HL-60 (cell line): Measurements from ENCODE around the gene MPPED1.

Experiments used
- DNase-seq, 2 experiments: peaks; one replicate each; pipeline ENCODE4 v3.0.0-alpha.2; 2010 to 2020; ENCODE audit warnings: low read depth in 1 of 2, low spot score in 1 of 2
- H3K27ac ChIP-seq: fragments of 250-450 bp; sonication (Bioruptor Pico); replicated peaks from 2 replicates; pipeline ENCODE4 v1.5.1; 2020; ENCODE audit warnings: mild to moderate bottlenecking, moderate library complexity
- H3K27me3 ChIP-seq: fragments of 250-450 bp; sonication (Bioruptor Pico); 2 replicates; pipeline ENCODE4 v1.5.1; 2021; ENCODE audit warnings: mild to moderate bottlenecking, moderate library complexity; ENCODE audit not compliant: insufficient read depth, poor library complexity, severe bottlenecking
- H3K4me3 ChIP-seq: replicated peaks from 2 replicates; pipeline ENCODE4 v1.5.1; 2011; ENCODE audit warnings: mild to moderate bottlenecking, control low read depth, low read length; ENCODE audit not compliant: insufficient read depth
- CTCF ChIP-seq: IDR thresholded peaks from one replicate; pipeline ENCODE4 v1.5.1; 2011; ENCODE audit warnings: low read length, control low read depth, inconsistent platforms; ENCODE audit not compliant: insufficient read depth
- GABPA ChIP-seq: IDR thresholded peaks from 2 replicates; pipeline ENCODE4 v1.6.1; 2012; ENCODE audit warnings: low read depth
- POLR2AphosphoS5 ChIP-seq: IDR thresholded peaks from 2 replicates; pipeline ENCODE4 v1.6.1; 2012; ENCODE audit warnings: low read depth
- REST ChIP-seq: IDR thresholded peaks from 2 replicates; pipeline ENCODE4 v1.6.1; 2012; ENCODE audit warnings: low read depth; ENCODE audit not compliant: insufficient replicate concordance
- SPI1 ChIP-seq: IDR thresholded peaks from 2 replicates; pipeline ENCODE4 v1.6.1; 2012; ENCODE audit warnings: low read depth, mild to moderate bottlenecking, borderline replicate concordance

Gene MPPED1

GRCh38 chr22:43485502-43486089, 73.8 kb downstream of the MPPED1 start:
- no peak overlapping the region for H3K27ac ChIP-seq
- H3K27me3 ChIP-seq: no peaks in the 10 kb centered on the region
- no peak for DNase-seq
- TF ChIP-seq POLR2AphosphoS5 (no peak), GABPA (no peak), REST (no peak), CTCF (no peak), SPI1 (no peak)
- H3K4me3 ChIP-seq: no peak overlapping the region

- Histone ChIP-seq H3K27me3 (no peaks in the 10 kb centered on the region), H3K4me3 (no peak overlapping the region)
Observed at GRCh38 chr22:43487311-43488030, 75.7 kb downstream of the MPPED1 start.

More at GRCh38 chr22:43487311-43488030, 75.7 kb downstream of the MPPED1 start:
- no peak for TF ChIP-seq POLR2AphosphoS5
- TF ChIP-seq REST: no peak
- TF ChIP-seq CTCF: no peak
- no peak for TF ChIP-seq GABPA
- TF ChIP-seq SPI1: no peak
- H3K27ac ChIP-seq: no peak overlapping the region
- no peak for DNase-seq
